ENCODE results near the gene INPP5A.
"Not testable (repeated sequence)": the region's sequence is repeated elsewhere in the genome, so short reads cannot be mapped to it uniquely, and the experiment has no call there.

Gene INPP5A

DNA sequence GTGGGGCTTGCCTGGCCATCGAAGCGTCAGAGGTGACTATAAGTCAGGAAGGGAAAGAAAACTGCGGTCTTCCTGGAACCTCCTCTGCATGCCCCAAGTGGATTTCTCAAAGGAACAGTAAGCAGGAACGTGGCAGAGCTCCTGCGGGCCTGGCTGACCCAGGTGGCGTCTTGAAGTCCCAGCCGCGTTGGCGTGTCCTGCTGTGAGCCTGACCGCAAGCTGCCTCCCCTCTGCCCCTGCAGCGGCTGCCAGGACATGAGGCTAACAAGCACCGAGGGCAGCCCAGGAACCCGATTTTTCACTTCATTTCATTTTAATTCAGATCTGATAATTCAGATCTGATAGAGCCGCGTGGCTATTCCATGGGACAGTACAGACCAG lies 193.0 kb downstream of the INPP5A start:
- no peak for FAIRE-seq

DNA sequence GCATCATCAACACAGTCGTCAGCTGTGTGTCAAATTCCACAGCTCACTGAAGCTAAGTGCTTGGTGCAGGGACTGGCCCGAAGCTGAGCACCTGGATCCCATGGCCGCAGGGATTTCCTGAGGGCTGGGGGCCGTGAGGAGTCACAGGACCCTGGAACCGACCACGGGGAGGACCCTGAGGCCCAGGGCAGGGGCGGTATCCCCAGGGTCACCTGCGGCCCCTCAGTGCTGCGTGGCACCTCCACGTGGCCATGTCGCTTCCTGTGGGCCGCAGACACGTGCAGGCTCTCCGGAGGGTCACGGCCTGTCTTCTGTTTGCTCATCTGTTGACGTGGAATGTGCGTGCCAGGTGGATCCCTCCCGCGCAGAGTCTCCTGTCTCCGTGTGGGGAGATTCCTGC lies 194.9 kb downstream of the INPP5A start:
- no peak for FAIRE-seq

DNA sequence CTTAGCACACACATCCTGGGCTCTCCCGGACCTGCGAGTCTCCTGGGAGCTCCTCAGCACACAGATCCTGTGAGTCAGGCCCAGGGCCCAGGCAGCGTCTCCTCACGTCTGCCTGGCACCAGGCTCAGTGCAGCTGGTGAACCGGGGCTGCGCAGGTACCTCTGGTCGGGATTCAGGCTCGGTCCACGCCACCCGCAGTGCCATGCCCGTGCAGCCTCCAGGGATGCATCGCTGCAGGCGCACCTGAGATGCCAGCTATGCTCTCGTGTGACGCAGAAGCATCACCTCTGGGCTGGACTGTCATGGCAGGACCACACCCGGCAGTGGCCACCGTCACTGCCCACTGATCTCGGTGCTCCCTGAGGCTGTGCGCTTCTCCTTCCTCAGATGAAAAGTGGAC lies 196.3 kb downstream of the INPP5A start:
- no peak for FAIRE-seq

DNA sequence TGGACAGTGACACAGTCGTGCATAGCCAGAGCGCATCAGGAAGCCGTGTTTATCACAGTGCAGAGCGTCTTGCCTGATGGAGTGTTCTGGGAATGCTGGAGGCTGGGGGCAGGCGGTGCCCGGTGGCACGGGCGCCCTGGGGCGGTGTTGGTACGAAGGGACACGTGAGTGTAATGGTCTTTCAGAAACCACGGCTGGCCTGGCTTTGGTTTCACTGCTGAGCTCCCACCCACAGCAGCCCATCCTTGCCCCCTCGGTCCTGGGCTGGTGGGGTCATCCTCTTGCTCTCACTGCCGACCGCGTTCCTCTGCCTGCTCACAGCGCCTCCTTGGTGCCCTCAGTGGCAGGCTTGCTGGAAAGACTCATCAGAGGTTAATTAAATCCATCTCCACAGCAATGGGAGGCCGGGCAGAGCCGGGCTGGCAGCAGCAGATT lies 197.8 kb downstream of the INPP5A start:
- FAIRE-seq = no peak

DNA sequence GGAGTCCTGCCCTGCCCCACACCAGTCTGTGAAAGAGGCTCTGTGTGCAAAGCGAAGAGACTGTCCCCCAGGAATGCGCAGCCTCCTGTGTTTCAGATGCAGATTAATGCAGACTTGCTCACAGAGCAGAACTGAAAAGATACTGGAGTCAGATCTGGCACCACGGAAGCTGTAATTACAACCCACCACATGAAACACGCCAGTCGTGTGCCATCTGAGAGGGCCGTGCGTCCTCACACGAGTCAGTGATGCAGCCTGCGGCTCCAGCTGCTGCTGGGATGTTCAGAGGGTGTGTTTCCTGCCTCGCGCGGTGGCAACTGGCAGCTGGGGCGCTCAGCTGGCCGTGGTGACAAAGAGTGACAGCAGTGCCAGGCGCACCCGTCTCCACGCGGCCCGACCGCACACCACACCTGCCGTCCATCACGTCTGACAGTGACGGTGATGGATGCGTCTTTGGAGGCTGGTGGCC lies 198.4 kb downstream of the INPP5A start:
- FAIRE-seq = no peak

DNA sequence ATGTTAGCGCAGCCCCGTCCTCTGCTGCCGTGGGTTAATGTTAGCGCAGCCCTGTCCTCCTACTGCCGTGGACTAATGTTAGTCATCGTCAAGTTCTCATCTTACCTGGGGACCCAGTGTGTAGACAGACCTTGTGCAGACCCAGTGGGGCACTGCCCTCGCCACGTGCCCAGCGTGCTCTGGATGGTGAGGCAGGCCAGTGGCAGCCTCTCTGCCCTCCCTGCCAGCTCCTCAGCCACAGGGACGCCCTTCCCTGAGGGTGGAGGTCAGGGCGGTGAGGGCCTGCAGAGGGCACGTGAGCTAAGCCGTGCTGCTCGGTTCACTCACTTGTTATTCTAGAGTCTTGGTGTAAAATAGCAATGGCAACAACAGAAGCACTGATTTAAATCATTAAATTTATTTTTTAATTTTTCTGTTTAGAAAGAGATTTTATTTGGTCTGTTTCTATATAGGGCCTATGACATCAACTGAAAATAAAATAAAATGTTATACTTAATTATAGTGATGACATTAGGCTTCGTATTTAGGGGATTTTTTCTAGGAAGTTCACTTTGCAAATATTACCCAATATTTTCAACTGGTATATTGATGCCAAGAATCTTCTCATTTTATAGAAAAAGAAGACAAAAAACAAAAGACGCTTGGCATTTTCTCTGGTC lies 199.9 kb downstream of the INPP5A start:
- FAIRE-seq = no peak

DNA sequence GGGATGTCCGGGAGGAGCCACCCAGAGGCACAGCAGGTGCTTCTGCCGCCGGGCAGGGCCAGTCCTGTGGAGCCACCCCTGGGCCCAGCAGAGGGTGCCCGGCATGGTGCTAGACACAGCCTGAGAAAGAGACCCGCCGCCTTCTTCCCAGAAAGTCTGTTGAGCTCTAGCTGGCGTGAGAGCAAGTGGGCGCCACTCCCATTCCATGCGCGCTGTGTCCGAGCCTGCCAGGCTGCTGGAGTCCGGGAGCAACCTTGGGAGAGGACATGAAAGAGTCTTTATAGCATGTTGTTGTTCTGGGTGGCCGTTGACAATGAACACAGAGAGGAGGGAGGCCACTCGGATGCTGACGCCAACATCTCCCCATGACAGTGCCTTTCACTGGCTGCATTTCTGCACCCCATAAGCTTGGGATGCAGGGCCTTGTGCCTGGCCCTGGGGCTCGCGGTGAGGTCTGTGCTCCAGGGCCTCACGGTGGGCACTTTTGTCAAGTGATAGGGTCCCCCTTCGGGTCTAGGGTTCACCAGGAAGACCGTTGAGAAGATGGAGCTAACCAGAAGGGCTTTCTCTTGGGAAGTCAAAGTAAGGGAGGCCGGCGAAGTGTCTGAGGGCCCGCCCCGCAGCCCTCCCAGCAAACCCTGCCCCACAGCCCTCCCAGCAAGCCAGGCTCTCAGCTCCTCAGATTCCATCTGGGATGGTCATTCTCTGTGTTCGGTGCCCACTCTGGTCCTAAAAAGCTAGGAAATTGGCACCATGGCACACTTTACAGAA lies 201.1 kb downstream of the INPP5A start:
- no peak for FAIRE-seq

DNA sequence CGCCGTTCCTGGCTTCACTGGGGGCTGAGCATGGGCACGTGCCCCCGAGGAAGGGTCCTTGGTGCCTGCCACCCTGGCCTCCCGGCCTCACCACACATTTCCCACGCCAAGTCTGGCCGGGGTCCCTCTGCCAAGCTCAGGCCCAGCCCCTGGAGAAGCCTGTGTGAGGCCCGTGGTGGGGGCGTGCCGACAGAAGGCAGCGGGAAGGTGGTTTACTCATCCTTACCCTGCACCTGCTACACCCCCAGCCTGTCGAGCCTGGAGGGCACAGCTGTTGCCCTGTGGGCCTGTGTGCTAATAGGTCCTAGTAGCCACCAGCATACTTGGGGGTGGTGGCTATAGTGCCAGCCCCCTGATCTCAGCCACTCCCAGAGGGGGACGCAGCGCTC lies 201.6 kb downstream of the INPP5A start:
- FAIRE-seq = no peak

DNA sequence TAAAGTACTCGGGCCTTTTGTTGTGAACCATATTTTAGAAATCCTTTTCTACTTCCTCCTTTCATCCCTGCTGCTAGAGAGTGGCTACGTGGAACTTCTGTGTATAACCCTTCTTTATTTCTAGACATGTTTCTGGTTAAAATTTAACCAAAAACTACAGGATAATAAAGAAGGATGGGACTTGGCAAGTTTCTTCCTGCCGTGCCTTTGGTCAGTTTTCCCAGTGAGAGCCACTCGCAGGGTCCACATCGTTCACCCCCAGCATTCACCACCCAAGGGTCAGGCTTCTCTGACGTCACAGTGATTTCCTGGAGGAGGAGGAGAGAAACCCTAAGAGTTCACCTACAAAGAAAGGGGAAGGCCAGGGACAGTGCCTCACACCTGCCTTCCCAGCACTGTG lies 203.0 kb downstream of the INPP5A start:
- no peak for FAIRE-seq

DNA sequence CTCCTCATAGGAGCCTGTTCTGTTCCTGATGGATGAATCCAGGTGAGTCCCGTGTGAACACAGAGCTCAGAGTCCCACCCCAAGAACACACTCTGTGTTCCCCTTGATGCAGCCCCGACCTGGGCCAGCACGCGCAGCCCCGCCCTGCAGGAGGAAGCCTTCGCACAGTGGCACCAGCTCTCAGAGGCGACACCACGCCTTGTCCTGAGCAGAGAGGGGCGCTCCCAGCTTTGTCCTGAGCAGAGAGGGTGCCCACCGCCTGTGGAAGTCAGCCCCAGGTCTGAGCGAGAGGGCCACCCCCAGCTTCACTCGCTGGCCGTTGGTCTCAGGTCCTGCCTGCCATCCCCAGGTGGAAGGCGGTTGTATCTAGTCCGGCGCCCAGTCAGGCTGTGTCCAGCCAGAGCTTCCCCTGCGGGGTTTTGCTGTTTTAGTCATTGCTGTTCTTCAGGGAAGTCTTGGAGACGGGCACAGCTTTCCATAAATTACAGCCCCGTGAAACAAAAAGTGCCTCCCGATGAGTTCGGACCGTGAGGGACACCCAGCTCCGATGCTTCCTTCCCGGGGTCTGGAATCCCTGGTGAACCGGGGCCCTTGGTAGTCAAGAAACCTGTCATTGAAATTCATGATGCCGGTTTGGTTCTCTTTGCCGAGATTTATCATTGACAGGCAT lies 204.7 kb downstream of the INPP5A start:
- no peak for FAIRE-seq

DNA sequence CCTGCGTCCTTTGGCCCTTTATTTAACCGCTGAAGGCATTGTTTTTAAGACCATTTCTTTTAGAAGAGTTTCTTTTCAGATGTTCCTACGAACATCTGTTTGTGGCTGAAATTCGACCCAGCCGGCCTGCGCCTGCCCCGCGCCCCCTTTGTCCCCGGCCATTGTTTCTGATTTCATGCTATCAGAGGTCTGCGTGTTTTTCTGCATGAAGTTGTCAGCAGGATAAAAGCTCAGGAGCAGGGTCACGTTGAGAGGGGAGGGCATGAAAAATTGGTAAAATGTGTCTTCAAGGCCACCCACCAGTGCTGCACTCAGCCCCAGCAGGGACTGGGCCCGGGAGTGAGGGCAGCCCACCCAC lies 205.2 kb downstream of the INPP5A start:
- no peak for FAIRE-seq

DNA sequence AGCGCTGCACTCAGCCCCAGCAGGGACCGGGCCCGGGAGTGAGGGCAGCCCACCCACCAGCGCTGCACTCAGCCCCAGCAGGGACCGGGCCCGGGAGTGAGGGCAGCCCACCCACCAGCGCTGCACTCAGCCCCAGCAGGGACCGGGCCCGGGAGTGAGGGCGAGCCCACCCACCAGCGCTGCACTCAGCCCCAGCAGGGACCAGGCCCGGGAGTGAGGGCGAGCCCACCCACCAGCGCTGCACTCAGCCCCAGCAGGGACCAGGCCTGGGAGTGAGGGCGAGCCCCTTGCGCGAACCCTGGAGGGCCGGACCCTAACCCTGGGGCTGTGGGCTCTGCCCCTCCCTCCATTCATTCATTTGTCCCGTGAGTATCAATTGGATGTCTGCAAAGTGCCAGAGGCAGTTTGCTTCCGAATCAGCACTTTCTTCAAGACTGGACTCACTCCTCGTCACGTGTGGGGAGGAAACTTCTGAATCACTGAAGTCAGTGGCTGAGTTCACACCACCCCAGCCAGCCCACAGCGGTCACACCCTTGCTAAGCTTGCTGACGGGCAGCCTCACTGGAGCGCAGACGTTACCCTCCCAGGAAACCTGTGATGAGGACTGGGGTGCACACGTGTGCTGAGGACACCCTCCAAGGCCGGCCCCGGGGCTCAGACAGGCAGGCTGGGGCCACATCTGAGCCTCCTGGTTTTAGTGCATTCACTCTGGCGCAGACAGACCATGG lies 205.8 kb downstream of the INPP5A start:
- FAIRE-seq = not testable (repeated sequence)

DNA sequence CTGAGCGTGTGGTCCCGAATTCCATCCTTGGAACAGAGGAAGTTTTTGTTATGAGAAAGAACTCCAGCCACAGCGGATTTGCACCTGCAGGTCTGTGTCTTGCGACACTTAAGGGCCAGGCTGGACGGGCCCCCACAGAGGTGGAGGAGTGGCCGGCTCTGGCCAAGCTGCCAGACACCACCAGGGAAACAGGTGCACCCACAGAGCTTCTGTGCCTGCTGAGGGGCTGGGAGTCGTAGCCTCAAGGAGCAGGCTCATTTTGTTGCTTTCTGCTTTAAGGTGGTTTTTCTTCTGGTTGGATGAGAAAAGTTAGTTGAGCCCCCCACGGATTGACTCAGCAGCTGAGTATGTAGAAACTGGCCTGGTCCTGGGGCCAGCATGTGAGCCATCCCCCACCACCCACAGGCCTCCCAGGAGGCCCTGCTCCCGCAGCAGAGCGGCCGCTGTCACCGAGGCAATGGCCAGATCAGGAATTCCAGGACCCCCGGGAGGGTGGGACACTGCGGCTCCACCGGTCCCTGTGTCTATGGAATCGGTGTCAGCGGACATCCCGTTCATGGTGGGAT lies 206.4 kb downstream of the INPP5A start:
- FAIRE-seq = no peak

DNA sequence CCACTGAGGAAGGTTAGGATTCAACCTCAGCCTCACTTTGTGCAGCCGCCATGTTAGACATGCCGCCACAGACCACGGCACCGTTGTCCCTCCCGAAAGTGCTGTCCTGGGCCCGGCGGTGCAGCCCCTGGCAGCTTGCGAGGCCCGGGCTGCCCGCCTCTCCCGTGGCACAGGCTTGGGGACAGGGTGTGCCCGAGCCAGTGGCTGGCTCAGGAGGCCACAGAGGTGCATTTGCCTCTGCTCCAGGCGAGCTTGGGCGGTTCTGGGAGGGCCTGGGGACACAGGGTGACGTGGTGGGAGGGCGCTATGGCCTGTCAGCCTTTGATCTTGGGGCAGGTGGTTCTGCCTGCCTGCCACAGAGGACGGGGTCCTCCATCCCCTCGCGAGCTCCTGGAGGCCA lies 207.3 kb downstream of the INPP5A start:
- FAIRE-seq = no peak

DNA sequence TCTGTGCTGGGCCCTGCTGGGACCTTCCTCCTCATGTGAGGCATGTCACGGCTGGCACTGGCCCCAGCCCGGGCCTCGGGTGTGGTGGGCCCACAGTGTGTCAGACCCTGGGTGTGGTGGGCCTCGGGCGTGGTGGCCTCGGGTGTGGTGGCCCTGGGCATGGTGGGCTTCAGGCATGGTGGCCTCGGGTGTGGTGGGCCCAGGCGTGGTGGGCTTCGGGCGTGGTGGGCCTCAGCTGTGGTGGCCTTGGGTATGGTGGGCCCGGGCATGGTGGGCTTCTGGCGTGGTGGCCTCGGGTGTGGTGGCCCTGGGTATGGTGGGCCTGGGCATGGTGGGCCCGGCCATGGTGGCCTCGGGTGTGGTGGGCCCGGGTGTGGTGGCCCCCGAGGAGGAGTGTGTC lies 207.9 kb downstream of the INPP5A start:
- no peak for FAIRE-seq

DNA sequence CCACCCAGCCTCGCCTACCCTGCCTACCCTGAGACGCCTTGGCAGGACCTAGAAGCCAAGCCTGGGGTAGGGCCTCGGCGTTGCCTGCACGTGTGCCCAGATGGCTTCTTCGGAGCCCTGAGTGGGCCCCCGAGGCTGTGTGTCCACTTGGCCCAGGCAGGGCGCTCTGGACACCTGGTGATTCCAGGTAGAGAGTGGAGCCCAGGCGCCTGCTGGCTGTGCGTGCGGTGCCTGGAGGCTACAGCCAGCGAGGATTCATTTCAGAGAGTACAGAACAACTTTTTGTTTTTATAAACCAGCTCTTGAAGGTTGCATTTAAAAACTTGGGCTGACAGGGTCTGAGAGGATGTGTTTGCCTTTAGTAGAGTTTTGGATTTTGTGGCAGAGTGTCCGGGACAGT lies 208.4 kb downstream of the INPP5A start:
- no peak for FAIRE-seq

DNA sequence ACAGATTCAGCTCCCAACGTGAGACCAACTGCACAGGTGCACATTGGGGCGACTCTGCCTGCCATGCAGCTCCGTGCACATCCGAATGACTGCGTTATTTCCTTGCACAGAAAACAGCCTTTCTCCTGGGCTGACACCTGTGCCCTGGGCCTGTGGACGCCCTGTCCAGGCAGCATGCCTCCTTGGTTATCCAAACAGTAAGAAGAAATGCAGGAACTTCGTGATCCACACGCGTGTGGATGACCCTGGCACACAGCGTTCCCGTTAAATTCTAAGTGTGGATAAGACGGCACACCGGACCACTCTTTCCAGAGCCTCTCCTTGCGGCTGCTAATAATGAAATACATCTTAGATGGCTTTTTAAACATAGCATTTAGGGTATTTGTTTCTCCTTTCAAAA lies 208.8 kb downstream of the INPP5A start:
- no peak for FAIRE-seq

DNA sequence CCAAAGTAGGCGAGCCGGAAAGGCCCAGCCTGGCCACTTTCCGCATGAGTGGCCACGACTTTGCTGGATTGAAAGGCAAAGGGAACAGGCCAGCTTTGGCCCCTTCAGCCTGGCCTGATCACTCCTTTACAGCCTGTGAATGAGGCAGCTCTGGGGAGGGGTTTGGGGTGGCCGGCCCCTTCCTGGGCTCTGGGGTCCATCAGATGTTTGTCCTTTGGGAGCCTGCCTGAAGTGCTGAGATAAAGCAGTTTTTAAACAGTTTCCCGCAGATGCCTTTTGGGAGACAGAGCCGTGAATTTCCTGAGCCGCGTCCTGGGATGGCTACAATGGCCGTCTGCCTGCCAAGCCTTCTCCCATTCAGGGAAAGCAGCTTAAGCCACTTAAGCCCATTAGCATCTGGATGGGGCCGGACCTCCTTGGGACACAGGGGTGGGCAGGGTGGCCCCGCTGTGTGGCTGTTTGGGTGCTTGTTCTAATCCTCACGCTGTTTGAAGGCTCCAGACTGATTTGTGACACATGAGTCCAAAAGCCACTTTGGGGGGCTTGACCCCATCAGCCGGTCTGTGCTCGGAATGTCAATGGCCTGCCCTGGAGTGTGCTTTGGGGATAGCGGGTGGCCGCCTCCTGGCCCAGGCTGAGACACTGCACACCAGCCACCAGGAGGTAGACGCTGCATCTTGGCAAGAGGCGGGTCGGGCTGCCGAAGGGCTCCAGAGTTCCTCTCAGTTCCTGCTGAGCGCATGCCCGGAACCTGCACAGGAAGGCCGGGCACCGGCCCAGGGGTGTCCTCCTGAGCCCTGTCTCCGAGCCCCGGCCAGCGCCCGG lies 209.4 kb downstream of the INPP5A start:
- no peak for FAIRE-seq

DNA sequence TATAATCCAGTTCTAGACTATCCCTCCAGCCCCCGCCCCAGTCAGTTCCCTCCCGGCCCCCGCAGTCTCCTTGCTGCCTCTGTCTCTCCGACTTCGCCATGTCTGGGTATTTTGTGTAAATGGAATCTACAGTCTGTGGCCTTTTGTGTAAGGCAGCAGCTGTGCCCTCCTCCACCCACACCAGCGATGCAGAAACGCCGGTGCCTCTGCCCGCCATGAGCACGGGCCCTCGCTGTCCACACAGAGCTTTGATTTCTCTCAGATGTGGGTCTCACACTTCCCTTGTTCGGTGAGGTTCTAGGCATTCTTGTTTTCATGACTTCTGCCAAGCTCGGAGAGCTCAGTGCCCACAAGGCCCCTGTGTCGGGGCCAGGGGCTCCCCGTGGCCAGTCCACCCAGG lies 210.5 kb downstream of the INPP5A start:
- FAIRE-seq = no peak

DNA sequence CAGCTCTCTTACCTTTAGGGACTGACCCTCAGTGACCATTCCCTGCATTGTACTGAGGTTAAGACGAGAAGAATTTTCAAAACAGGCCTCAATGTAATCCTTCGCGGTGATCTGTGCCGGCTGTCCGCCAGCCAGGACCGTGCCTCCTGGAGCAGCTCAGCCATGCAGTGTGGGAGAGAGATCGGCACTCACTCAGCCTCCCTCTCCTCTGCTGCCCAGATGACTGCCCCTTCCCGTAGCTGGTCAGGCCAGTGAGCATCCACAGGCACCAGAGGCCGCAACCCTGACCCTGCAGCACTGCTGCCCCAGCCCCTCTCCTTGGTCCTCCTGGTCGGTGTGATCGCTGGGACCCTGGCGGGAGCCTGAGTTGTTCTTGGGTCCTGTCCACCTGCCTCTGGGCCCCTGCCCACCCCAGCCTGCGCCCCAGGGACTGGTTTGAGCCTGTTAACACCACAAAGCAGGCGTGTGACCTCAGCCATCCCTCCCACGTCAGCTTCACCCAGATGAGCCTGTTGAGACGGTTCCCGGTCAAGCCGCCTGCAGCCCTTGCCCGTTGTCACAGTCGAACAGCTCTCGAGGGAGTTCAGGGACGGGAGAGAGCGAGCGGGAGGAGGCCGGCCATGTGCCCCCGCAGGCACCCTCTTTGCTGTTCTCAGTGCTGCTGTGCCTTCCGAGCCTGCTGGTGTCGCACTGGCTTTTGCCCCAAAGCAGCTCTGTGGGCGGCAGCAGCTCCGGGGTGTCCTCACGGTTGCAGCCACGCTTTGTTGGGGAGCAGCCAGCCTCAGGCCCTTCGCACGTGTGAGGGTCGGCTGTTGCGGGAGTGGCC lies 211.2 kb downstream of the INPP5A start:
- no peak for FAIRE-seq

DNA sequence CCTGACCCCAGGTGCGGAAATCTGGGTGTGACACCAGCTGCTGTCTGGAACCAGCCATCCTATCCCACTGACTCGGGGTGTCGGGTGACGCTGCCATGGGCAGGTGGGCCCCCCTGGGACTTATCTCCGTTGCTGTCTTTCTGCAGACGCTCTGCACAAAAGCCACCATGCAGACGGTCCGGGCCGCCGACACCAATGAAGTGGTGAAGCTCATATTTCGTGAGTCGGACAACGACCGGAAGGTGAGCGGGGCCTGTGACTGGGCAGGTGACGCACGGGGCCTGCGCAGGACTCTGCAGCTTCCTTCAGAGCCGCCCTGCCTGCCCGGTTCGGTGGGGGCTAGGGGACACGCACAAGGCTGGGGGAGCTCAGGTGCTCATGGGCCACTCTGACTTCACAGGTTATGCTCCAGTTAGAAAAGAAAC lies 211.8 kb downstream of the INPP5A start:
- no peak for FAIRE-seq
